NCI-H1930 (cell line): ENCODE measurements around the gene MCCC2.
"Not testable (repeated sequence)": the region's sequence is repeated elsewhere in the genome, so short reads cannot be mapped to it uniquely, and the experiment has no call there.

Experiments used
- DNase-seq, 2 experiments: peaks; one replicate each; lab custom pipeline; 2025; lab: John Stamatoyannopoulos, UW

MCCC2 gene

GRCh38 chr5:71586941-71587765 is at the start of gene MCCC2:
Gene MCCC2 (plus strand): TSS chr5:71587340. CDS start chr5:71587426, 86 bp downstream.
- DNase-seq = peak; percentile 74 to 75

DNA sequence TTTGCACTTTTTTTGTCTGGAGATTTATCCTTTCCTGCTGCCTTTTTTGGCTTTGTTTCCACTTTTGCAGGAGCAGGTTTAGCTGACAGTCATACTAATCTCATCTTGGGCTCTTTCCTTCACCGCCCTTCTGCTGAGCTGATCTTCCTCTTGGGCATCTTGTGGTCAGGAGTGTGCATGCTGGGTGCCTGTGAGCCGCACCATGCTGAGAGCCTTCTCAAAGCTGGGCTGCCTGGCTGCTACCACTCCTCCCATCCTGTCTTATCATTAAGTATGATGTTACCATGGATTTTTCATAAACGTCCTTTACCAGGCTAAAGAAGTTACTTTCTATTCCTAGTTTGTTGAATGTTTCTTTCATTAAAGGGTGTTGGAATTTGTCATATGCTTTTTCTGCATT is 49.5 kb upstream of the MCCC2 start:
- DNase-seq = no peak

- DNase-seq = not testable (repeated sequence)
Measured at GRCh38 chr5:71550885-71551284, 36.3 kb upstream of the MCCC2 start.

DNA sequence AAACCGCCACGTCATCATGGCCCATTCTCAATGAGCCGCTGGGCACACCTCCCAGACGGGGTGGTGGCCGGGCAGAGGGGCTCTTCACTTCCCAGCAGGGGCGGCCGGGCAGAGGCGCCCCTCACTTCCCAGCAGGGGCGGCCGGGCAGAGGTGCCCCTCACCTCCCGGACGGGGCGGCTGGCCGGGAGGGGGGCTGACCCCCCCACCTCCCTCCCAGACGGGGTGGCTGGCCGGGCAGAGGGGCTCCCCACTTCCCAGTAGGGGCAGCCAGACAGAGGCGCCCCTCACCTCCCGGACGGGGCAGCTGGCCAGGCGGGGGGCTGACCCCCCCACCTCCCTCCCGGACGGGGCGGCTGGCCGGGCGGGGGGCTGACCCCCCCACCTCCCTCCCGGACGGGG is 35.6 kb upstream of the MCCC2 start:
- DNase-seq = not testable (repeated sequence)

DNA sequence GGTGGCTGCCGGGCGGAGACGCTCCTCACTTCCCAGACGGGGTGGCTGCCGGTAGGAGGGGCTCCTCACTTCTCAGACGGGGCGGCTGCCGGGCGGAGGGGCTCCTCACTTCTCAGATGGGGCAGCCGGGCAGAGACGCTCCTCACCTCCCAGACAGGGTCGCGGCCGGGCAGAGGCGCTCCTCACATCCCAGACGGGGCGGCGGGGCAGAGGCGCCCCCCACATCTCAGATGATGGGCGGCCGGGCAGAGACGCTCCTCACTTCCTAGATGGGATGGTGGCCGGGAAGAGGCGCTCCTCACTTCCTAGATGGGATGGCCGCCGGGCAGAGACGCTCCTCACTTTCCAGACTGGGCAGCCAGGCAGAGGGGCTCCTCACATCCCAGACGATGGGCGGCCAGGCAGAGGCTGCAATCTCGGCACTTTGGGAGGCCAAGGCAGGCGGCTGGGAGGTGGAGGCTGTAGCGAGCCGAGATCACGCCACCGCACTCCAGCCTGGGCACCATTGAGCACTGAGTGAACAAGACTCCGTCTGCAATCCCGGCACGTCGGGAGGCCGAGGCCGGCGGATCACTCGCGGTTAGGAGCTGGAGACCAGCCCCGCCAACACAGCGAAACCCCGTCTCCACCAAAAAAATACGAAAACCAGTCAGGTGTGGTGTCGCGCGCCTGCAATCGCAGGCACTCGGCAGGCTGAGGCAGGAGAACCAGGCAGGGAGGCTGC is 35.0 kb upstream of the MCCC2 start:
- DNase-seq = not testable (repeated sequence)

DNA sequence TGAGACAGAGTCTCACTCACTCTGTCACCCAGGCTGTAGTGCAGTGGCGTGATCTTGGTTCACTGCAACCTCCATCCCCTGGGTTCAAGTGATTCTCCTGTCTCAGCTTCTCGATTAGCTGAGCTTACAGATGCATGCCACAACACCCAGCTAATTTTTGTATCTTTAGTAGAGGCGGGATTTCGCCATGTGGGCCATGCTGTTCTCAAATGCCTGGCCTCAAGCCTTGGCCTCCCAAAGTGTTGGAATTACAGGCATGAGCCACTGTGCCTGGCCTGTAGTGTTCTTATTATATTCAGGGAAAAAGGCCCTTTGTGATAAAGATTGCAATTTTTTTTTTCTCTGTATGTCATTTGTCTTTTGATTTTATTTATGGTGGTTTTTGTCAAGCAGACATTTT is 24.0 kb upstream of the MCCC2 start:
- no peak for DNase-seq

GRCh38 chr5:71564895-71565294 is 22.2 kb upstream of the MCCC2 start:
- DNase-seq = no peak

- no peak for DNase-seq
Measured at GRCh38 chr5:71569748-71570509, 17.2 kb upstream of the MCCC2 start.

- not testable (repeated sequence) for DNase-seq
Measured at GRCh38 chr5:71571811-71572210, 15.3 kb upstream of the MCCC2 start.

GRCh38 chr5:71573591-71573990 is 13.5 kb upstream of the MCCC2 start:
- no peak for DNase-seq

DNA sequence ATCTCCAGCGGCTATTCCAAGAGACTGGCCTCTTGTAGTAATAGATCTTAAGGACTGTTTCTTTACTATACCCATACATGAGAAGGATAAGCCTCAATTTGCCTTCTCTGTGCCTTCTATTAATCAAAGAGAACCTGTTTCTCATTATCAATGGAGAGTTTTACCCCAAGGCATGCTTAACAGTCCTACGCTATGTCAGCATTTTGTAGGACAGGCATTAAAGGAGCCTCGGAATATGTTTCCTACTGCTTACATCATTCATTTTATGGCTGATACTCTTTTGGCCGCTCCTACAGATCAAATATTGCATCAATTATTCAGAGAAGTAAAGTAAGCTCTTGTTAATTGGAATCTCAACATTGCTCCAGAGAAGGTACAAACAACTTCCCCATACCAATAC is 11.6 kb upstream of the MCCC2 start:
- DNase-seq = not testable (repeated sequence)

DNA sequence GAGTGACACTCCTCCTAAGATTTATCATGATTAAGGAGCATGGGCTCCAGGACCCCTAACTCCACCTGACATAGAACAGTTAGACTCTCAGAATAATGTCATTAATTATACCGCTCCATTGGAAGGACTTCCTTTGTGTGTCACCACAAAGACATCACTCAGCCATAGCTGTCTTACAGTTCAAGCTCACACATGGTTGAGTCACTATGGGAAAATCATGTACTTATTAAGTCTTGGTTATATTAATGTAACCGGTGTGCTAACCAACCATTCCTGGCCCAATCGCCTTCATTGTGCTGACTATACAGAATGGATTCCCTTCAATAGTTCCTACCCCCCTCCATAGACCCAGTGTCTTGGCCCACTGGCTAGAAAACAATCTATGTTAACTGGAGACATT is 10.9 kb upstream of the MCCC2 start:
- no peak for DNase-seq

DNA sequence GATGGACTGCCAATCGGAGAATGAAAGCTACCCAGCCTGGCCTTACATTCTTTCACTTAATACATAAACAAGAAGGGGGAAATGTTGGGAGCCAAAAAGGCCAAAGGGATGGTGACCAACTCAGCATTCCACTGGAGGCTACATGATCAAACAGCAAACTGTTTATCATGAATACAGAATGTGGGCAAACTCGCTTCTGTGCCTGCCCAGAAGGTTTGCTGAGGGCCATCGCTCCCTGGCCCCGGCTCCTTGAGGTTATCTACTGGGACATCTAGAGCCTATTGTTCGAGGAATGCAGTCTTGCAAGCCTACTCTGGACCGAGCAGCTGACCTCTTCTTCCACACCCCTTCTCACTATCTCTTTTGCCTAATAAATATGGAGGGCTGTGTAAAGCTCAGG is 9.3 kb upstream of the MCCC2 start:
- DNase-seq = not testable (repeated sequence)

DNA sequence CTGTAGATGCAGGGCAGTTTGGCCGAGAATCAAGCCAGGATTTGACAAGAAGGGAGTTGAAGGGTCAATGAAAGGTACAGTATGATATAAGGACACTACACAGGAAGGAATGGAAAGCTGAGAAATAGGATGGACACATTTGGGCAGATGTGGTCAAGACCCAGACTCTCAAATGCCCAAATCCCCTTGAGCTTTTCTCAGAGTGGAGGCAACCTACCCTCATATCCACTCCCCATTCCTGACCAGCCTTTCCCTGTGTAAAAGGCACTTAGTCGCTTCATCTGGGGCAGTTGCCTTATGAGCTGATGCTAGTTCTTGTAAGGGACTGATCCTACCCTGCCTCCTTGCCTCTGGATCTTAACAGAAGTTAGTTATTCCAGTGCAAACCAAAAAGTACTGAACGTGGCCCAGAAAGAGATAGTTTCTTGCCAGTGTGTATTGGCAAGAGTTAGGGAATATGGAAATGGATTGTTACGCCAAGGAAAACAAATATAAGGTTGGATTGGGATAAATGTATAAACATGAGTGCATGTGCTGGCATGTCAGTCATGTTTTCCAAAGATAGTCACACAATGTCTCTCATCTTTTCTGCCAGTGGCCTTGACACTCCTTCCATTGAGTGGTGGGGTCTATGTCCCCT is 4.1 kb upstream of the MCCC2 start:
- DNase-seq = no peak

DNA sequence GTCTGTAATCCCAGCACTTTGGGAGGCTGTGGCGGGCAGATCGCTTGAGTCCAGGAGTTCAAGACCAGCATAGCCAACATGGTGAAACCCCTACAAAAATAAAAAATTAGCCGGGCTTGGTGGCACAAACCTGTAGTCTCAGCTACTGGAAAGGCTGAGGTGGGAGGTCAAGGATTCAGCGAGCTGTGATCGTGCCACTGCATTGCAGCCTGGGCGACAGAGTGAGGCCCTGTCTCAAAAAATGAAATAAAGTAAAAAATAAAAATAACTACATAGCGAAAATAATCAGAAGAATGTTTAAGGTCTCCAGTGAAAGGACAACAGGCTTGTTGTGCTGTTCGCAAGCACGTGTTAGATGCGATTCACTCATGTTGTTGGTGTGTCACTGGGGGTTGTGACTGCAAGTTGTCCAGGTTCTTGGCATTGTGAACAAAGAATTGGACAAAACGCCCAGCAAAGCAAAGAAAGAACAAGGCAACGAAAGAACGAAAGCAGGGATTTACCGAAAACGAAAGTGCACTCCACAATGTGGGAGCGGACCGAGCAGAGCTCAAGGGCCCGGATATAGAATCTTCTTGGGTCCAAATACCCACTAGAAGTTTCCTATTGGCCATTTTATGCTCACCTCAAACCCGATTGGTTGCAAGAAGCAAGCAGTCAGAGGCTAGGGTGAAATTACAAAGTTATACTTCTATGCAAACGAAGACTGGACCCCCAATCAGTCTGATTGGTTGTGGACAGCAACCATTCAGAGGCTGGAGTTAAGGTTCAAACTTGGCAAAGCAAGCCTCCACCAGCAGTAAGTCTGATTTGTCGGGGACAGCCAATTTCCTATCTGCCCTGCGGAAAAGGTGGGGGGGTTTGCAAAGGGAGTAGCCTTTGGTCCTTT is 844 bp upstream of the MCCC2 start:
- no peak for DNase-seq

DNA sequence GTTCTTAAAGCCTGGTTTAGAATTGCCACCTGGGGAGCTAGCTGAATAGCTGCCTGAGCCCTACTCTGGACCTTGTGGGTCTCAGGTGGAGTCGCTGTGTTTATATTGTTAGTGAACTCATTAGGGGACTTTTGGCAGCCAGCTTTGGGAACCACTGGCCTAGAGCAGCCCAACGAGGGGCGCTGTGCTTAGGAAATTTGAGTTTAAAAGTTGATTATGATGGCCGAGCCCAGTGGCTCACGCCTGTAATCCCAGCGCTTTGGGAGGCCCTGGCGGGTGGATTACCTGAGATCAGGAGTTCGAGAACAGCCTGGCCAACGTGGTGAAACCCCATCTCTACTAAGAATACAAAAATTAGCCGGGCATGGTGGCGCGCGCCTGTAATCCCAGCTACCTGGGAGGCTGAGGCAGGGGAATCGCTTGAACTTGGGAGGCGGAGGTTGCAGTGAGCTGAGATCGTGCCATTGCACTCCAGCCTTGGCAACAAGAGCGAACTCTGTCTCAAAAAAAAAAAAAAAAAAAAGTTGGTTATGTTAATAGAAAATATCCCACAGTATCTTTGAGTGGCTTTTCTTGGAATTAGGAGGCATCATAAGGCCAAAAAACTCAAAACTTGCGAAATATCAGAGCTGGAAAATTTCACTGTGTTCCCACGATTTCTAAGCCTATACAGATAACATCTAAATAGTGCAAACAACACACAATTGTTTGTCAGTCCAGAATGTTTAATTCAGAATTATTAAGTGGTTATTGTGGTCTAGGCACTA is 809 bp downstream of the MCCC2 start:
- no peak for DNase-seq

DNA sequence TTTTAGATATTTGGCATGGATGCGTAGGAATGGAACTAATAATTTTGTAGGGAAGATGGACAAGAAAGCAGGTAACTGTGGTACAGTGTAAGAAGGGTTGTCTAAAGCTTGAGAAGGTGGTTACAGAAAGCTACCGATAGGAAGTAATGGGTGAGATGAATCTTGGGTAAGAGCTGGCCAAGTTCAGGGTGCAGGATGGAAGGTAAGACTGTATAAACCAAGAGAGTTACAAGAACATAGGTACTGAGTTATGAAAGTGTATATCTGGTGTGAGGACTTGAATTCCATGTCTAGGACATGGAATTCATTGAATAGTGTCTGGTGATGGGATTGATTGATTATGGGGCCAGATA is 1.4 kb downstream of the MCCC2 start:
- no peak for DNase-seq

DNA sequence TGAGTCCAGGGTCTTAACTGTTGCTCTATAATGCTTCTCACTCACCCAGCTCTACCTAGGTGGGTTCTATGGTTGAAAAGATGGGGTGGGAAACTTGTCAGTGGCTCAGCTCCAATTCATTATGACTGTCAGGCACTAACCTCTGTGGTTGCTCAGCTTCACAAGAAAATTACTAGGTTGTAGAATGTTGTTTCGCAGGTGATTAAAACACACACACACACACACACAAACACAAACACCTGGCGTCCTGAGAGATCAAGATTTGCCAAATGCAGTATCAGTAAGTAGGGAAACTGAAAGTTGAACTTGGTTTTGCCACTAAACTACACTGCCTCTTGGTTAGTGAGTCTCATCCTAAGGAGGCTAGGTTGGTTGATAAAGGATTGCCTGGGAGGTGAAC is 2.8 kb downstream of the MCCC2 start:
- no peak for DNase-seq

DNA sequence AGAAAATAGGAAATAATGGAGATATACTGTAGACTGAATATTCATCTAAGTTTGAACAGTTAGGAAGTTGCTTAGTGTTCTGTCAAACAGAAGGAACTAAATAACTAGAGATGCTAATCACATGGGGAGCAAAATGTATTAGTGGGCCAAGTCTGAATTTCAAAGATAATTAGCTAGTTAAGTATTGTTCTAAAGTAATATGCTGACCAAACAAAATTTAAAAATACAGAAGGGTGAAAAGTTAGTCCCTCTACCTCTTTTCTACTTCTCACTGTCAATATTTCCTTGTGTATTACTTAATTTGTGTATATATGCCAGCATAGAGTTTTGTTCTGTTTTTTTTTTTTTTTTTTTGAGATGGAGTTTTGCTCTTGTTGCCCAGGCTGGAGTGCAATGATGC is 4.0 kb downstream of the MCCC2 start:
- DNase-seq = no peak

DNA sequence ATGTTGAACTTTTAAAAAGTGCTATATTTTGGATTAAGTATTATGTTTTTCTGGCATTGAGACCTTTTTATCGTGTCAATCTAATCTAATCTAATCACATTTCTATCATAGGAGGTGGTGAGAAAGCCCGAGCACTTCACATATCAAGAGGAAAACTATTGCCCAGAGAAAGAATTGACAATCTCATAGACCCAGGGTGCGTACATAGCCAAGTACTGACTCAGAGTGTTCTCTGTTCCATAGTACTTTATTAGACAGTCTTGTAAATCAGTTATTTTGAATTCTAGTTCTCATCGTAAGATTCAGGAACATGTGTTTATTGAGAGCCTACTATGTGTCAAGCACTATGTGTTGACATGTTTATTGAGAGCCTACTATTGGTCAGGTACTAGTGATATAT is 9.0 kb downstream of the MCCC2 start:
- DNase-seq = no peak
